ENCODE data around the gene PIGV.
"Not testable (repeated sequence)": the region's sequence is repeated elsewhere in the genome, so short reads cannot be mapped to it uniquely, and the experiment has no call there.

Gene PIGV

GRCh38 chr1:26833432-26834405, 46.0 kb downstream of the PIGV start:
- peak; percentile 66 to 90 (median 85) for DNase-seq

DNA sequence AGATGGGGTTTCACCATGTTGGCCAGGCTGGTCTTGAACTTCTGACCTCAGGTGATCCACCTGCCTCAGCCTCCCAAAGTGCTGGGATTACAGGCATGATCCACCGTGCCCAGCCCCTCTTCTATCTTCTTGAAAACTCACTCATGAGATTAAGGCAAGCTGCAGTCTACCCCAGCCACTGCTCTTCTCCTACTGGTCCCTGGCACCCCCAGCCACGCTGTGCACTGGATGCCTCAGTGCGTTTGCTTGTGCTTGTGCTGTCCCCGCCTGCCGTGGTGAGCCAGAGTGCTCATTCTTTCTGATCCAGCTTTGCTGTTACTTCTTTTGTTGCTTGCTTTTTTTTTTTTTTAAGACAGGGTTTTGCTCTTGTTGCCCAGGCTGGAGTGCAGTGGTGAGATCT, 49.9 kb downstream of the PIGV start:
- DNase-seq, result not testable (repeated sequence)

DNA sequence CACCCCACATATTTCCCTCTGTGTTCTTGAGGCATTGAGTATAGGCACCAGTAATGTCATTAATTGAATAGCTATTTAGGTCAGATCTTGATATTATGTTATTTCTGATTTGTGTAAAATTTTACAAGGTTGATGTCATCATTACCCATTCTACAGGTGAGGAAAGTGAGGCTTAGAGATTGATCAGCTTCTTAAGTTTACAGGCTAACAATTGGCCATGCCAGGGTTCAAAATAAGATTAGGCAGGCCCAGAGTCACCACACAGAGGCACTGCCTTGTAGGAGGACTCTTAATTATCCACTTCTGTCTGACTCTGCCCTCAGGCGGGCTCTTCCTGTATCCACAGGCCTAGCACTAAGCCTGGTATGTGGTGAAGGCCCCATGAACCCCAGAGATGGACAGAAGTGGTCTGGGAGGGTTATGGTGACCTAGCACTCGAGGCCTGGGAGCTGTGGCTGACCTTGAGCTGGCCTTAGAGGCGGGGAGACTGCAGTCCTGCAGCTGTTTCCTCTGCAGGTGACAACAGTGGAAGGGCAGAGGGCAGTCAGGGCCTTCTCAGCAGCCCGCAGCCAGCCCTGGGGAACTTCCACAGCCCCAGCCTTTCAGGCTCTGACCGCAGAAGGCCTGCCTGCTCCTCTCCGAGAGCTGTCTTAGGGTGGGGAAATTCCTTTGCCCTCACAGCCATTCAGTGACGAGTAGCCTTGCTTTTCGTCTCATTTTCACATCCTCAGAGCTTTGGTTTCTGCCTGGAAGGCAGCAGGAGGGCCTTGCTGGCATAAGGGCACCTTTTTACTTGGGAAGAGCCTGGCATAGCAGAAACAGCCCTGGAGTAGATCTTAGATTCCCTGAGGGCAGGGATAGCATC, 51.0 kb downstream of the PIGV start:
- DNase-seq, result no peak

DNA sequence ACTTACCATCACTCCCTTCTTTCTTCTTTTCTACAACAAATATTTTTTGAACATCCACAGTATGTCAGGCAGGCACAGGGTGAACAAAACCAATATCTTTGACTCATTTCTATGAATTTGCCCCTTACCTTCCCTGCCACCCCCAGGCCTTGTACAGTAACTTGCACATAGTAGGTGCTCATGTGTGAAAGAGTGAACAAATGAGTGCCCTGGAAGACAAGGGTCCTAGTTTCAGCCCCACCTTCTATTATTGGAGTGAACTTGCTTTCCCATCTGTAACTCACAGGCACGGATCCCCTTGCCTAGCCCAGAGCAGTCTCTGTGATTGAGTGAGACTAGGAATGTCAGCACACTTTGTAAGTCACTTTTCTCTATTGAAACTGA, 51.6 kb downstream of the PIGV start:
- no peak for DNase-seq

DNA sequence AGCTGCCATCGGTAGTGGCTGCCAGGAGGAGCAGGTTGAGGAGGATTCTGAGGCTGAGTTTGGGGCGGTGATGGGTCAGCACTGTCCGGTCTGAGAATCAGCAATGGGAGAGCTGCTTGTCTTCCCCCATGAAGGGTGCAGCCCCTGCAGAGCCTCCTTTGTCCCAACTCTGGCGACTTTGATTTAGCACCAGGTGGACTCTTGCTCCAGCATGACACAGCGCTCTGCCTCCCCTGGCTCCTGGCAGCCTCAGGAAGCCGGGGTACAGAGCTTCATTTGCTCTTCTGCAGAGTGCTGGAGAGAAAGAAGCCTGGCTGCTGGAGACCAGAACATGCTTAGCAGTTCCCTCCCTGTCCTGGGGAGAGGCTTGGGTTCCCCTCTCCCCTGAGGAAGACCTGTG, 52.0 kb downstream of the PIGV start:
- DNase-seq, result no peak

DNA sequence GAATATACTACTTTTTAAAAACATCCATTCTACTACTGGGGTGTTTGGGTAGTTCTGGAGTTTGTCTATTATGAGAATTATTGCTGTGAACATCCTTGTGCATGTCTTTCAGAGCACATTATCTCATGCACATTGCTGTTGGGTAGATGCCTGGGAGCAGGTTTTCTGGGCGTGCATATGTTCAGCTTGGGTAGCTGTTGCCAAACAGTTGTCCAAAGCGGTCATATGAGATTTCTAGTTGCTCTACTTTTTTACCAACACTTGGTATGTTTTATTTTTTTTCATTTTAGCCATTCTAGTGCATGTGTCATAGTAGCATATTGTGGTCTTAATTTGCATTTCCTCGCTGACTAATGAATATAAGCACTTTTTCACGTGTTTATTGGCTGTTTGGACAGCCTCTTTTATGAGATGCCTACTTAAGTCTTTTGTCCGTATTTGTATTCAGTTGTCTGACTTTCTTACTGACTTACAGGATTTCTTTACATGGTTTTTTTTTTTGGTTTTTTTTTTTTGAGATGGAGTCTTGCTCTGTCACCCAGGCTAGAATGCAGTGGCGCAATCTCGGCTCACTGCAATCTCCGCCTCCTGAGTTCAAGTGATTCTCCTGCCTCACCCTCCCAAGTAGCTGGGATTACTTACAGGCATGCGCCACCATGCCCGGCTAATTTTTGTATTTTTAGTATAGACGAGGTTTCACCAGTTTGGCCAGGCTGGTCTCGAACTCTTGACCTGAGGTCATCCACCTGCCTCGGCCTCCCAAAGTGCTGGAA, 56.9 kb downstream of the PIGV start:
- DNase-seq, result no peak

GRCh38 chr1:26847826-26848225, 60.1 kb downstream of the PIGV start:
- DNase-seq, result not testable (repeated sequence)

Measured in stimulated activated naive CD4-positive, alpha-beta T cell (primary cell).